ENCODE data around the gene CD8B2.

- TF ChIP-seq ZNF274 (IDR thresholded peaks at IDR 0.05; ENCODE audit: low read depth, low read length) (no peak), YY1 (IDR thresholded peaks at IDR 0.05; ENCODE audit: insufficient read depth, insufficient read length) (no peak)
Observed at GRCh38 chr2:106570316-106570715, 83.2 kb downstream of the CD8B2 start.
